ENCODE measurements around the gene ANXA11. TPM values are rescaled to one million over a fixed set of nuclear protein-coding genes. Genes with fewer than 3 reads are reported as not detected.
A peak's percentile ranks its signal among the peaks of the same experiment; 100 is the strongest.
"Not testable (repeated sequence)": the region's sequence is repeated elsewhere in the genome, so short reads cannot be mapped to it uniquely, and the experiment has no call there.

The ANXA11 gene
- total RNA-seq, 4 donors from 2014 or later: 126 to 213 (median 166) TPM

- H3K4me1 ChIP-seq: peaks cover 19 to 28% (median 28%) of the 10 kb centered on the region in 4 donors
- no peak for DNase-seq (ENCODE audit: extremely low spot score)
- H3K36me3 ChIP-seq: peaks cover 6 to 35% (median 18%) of the 10 kb centered on the region in 4 donors
- intact Hi-C loops (cut with DNase I): no loop called here
- H3K9me3 ChIP-seq: peaks cover 0 to 10% (median 7%) of the 10 kb centered on the region in 4 donors
- WGBS: 77% methylated on average over 3 of the region's 3 CpGs
- H3K4me3 ChIP-seq: no peak overlapping the region
- H3K27ac ChIP-seq (replicated peaks in 1 of 4): peak overlapping the region in 1 of 4 donors; percentile 51
- TF ChIP-seq CTCF (IDR thresholded peaks at IDR 0.05): no peak
- no peak for TF ChIP-seq POLR2A (IDR thresholded peaks at IDR 0.05; ENCODE audit: low read depth)
- no peak for TF ChIP-seq EP300 (IDR thresholded peaks at IDR 0.05)
- no peak for TF ChIP-seq POLR2AphosphoS5 (IDR thresholded peaks at IDR 0.05)
- H3K27me3 ChIP-seq: no peaks in the 10 kb centered on the region
Measured at GRCh38 chr10:80146918-80147317, 58.4 kb downstream of the ANXA11 start.

- peak overlapping the region in 3 of 4 donors; percentile 40 to 51 (median 43) for H3K27ac ChIP-seq (replicated peaks in 1 of 4)
- H3K36me3 ChIP-seq: peaks cover 0 to 22% (median 12%) of the 10 kb centered on the region in 4 donors
- peaks cover 19 to 28% (median 28%) of the 10 kb centered on the region in 4 donors for H3K4me1 ChIP-seq
- H3K27me3 ChIP-seq; intact Hi-C loops (cut with DNase I); H3K4me3 ChIP-seq; DNase-seq (ENCODE audit: extremely low spot score): not testable (repeated sequence)
- WGBS: 65% methylated on average over 11 of the region's 11 CpGs
- peaks cover 0 to 10% (median 7%) of the 10 kb centered on the region in 4 donors for H3K9me3 ChIP-seq
Measured at GRCh38 chr10:80145406-80146308, 59.7 kb downstream of the ANXA11 start.

GRCh38 chr10:80144696-80145131, 60.6 kb downstream of the ANXA11 start:
- peaks cover 0 to 13% (median 8%) of the 10 kb centered on the region in 4 donors for H3K36me3 ChIP-seq
- TF ChIP-seq POLR2A (IDR thresholded peaks at IDR 0.05; ENCODE audit: low read depth) (no peak), POLR2AphosphoS5 (IDR thresholded peaks at IDR 0.05) (peak in 1 of 2 donors; percentile 18), EP300 (IDR thresholded peaks at IDR 0.05) (no peak)
- no peak for DNase-seq (ENCODE audit: extremely low spot score)
- peaks cover 19 to 28% (median 28%) of the 10 kb centered on the region in 4 donors for H3K4me1 ChIP-seq
- H3K27me3 ChIP-seq: no peaks in the 10 kb centered on the region
- 27% methylated on average over 12 of the region's 12 CpGs for WGBS
- H3K27ac ChIP-seq (replicated peaks in 1 of 4): peak overlapping the region; percentile 23 to 51 (median 34)
- intact Hi-C loops (cut with DNase I): no loop called here
- H3K4me3 ChIP-seq: peak overlapping the region in 3 of 4 donors; percentile 22 to 35 (median 28)
- H3K9me3 ChIP-seq: peaks cover 0 to 8% (median 6%) of the 10 kb centered on the region in 4 donors

- H3K4me1 ChIP-seq: peaks cover 19 to 28% (median 28%) of the 10 kb centered on the region in 4 donors
- H3K27me3 ChIP-seq: peaks cover 0 to 5% (median 0%) of the 10 kb centered on the region in 4 donors
- peak overlapping the region; percentile 14 to 35 (median 25) for H3K4me3 ChIP-seq
- TF ChIP-seq POLR2AphosphoS5 (IDR thresholded peaks at IDR 0.05) (no peak), POLR2A (IDR thresholded peaks at IDR 0.05; ENCODE audit: low read depth) (no peak), CTCF (IDR thresholded peaks at IDR 0.05) (no peak), EP300 (IDR thresholded peaks at IDR 0.05) (no peak)
- DNase-seq (ENCODE audit: extremely low spot score): no peak
- intact Hi-C loops (cut with DNase I): no loop called here
- H3K27ac ChIP-seq (replicated peaks in 1 of 4): peak overlapping the region; percentile 23 to 51 (median 34)
- peaks cover 0 to 9% (median 7%) of the 10 kb centered on the region in 4 donors for H3K36me3 ChIP-seq
- 46% methylated on average over 11 of the region's 28 CpGs for WGBS
- peaks cover 0 to 3% (median 1%) of the 10 kb centered on the region in 4 donors for H3K9me3 ChIP-seq
Measured at GRCh38 chr10:80144067-80144695, 61.2 kb downstream of the ANXA11 start.

GRCh38 chr10:80141696-80142460, 63.5 kb downstream of the ANXA11 start:
- DNase-seq (ENCODE audit: extremely low spot score): no peak
- TF ChIP-seq POLR2AphosphoS5 (IDR thresholded peaks at IDR 0.05) (no peak), CTCF (IDR thresholded peaks at IDR 0.05) (no peak), EP300 (IDR thresholded peaks at IDR 0.05) (no peak), POLR2A (IDR thresholded peaks at IDR 0.05; ENCODE audit: low read depth) (no peak)
- peaks cover 33 to 46% (median 42%) of the 10 kb centered on the region in 4 donors for H3K4me1 ChIP-seq
- no peak overlapping the region for H3K4me3 ChIP-seq
- intact Hi-C loops (cut with DNase I): no loop called here
- H3K9me3 ChIP-seq: no peaks in the 10 kb centered on the region
- peaks cover 0 to 4% (median 0%) of the 10 kb centered on the region in 4 donors for H3K36me3 ChIP-seq
- peaks cover 0 to 27% (median 0%) of the 10 kb centered on the region in 4 donors for H3K27me3 ChIP-seq
- H3K27ac ChIP-seq (replicated peaks in 1 of 4): no peak overlapping the region
- WGBS: 72% methylated on average over 16 of the region's 19 CpGs

All from esophagus muscularis mucosa (tissue), 4 donors.